HEK293 (cell line): ENCODE measurements around the gene GAMT.

Source experiments
- CTCF ChIP-seq: fragments of 450-650 bp; formaldehyde crosslinking; IDR thresholded peaks from 2 replicates; pipeline ENCODE4 v1.5.1; 2016; ENCODE audit warnings: missing biosample characterization, missing genetic modification characterization
- KLF9 ChIP-seq: fragments of 450-650 bp; formaldehyde crosslinking; IDR thresholded peaks from 2 replicates; pipeline ENCODE4 v1.5.1; 2016; ENCODE audit warnings: missing biosample characterization, missing genetic modification characterization, low read depth
- YY2 ChIP-seq: fragments of 450-650 bp; formaldehyde crosslinking; IDR thresholded peaks from 2 replicates; pipeline ENCODE4 v1.5.1; 2016; ENCODE audit warnings: missing biosample characterization, missing genetic modification characterization
- ZBTB49 ChIP-seq: fragments of 450-650 bp; formaldehyde crosslinking; IDR thresholded peaks from 2 replicates; pipeline ENCODE4 v1.5.1; 2016; ENCODE audit warnings: missing biosample characterization, missing genetic modification characterization, low read depth
- ZFP37 ChIP-seq: fragments of 450-650 bp; formaldehyde crosslinking; IDR thresholded peaks from 2 replicates; pipeline ENCODE4 v1.5.1; 2016; ENCODE audit warnings: missing biosample characterization, missing genetic modification characterization
- ZNF621 ChIP-seq: fragments of 450-650 bp; formaldehyde crosslinking; IDR thresholded peaks from 2 replicates; pipeline ENCODE4 v1.5.1; 2017; ENCODE audit warnings: missing biosample characterization, missing genetic modification characterization

DNA sequence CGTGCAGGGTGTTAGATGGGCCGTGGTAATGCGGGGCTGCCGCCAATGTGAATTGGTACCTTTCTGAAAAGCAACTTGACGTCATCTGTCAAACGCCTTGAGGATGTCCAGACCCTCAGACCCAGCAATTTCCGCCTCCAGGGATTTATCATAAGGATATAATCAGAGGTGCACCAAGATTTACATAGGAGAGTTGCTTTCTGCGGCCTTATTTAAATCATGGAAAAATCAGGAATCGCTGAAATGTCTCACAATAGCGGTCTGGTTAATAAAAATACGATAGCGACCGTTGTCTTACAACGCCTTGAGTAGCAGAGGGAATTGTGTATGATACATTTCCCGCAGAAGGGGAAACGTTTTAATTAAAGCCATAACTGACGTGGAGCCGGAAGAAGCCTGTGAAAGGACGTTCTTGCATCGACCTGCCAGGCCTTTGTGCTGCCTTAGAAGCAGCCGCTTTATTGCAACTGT is 49.9 kb downstream of the GAMT start:
- no peak for TF ChIP-seq ZNF621 (tag by site-specific recombination)
- no peak for TF ChIP-seq CTCF
- no peak for TF ChIP-seq ZBTB49 (tag by site-specific recombination)
- no peak for TF ChIP-seq ZFP37
- TF ChIP-seq YY2, result no peak
- no peak for TF ChIP-seq KLF9
